NCI-H69 (cell line): ENCODE results near the gene NOP14.
A peak's percentile ranks its signal among the peaks of the same experiment; 100 is the strongest.
"Not testable (repeated sequence)": the region's sequence is repeated elsewhere in the genome, so short reads cannot be mapped to it uniquely, and the experiment has no call there.

Experiments used
- DNase-seq: peaks from one replicate; lab custom pipeline; 2025; lab: John Stamatoyannopoulos, UW

Gene NOP14

DNA sequence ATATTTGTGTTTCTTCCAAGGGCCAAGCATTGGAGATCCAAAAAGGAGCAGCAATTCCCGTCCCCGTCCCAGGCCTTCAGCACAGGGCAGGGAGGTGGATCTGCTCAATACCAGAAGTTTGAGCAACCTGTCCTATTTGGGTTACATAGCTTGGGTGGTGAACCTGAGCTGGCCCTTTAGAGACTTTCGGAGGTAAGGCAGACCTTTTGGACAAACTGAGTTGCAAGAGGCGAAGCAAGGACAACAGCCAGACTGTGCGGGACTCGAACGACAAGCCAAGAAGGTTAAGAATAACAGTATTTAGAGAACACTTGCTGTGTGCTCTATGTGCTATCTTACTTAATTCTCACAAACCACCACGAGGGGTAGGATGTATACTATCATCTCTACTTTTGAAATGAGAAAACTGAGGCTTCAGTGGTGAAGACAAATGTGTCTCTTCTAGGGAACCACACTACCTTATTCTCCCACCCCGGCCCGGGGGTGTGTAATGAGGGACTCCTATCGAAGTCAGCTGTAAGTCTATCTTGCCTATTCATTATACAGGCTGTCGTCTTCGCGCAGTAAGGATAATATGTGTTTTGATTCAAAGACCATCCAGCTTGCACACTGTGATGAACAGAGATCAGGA lies 1.3 kb downstream of the NOP14 start:
- DNase-seq: peak; percentile 24

DNA sequence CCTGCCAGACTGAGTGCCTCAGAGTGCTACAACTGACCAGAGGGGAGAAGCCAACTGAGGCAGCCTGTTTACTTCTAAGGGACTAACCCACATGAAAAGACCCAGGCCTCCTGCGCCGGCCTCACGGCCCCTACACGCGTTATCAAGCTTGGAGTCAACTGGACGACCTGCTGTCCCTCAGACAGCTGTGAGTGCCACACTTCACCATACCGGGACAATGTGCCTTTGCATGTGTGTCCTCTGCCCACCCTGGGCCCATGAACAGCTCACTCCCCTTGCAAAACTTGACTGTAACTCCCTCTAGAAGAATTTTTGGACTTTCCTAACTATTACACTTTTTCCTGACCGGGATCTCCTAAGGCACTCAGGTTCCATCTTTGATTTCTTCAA lies 1.8 kb downstream of the NOP14 start:
- peak; percentile 43 for DNase-seq

DNA sequence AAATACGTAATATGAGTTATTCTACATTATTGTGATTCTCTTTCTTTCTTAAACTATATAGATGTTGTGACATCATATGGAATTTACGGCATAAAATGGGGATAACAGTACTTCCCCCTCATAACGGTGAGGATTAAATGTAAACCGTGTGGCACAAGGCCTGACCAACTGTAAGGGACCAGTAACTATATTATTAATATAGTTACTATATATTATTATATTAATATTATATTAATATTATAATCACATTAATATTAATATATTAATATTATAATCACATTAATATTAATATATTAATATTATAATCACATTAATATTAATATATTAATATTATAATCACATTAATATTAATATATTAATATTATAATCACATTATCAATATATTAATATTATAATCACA lies 2.8 kb downstream of the NOP14 start:
- DNase-seq: not testable (repeated sequence)

DNA sequence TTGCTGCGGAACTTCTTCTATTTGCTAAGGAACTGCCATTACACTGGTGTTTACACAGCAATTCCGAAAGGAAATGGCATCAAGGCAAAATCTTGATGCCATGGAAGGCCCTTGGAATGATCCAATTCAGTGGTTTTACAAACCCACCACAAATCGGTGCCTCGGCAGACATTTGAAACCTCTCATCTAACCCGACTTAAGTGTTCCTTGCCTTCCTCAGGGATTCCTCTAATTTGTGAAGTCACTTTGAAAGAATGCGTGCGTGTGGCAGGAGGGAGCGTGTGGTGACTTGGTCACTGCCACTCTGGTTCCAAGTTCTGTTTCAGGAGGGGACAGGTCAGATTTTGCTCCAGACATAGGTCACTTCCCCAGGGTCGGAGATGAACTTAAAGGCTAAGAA lies 4.8 kb downstream of the NOP14 start:
- DNase-seq: no peak

DNA sequence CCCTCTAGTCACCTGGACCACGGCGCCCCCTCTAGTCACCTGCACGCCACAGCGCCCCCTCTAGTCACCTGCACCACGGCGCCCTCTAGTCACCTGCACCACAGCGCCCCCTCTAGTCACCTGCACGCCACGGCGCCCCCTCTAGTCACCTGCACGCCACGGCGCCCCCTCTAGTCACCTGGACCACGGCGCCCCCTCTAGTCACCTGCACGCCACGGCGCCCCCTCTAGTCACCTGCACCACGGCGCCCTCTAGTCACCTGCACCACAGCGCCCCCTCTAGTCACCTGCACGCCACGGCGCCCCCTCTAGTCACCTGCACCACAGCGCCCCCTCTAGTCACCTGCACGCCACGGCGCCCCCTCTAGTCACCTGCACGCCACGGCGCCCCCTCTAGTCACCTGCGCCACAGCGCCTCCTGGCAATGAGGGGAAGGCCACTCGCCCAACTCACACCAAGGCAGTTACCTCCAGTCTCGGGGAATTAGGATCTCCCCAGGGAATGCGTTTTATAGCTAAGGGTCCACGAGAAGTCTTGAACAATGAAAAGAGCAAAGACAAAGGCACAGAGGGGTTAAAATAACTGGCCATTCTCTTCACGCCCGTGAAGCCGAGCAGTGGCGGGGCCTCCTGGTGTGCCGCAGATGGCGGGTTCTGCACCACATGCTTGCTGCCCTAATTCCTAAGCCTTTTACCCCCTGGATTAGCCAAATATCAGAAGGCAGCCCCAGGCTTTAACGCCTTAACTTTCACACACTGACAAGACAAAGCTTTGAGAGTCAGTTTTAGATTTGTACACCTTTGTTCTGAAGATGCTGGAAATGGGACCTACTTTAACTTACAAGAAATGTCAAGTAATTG lies 7.8 kb downstream of the NOP14 start:
- peak; percentile 18 for DNase-seq

DNA sequence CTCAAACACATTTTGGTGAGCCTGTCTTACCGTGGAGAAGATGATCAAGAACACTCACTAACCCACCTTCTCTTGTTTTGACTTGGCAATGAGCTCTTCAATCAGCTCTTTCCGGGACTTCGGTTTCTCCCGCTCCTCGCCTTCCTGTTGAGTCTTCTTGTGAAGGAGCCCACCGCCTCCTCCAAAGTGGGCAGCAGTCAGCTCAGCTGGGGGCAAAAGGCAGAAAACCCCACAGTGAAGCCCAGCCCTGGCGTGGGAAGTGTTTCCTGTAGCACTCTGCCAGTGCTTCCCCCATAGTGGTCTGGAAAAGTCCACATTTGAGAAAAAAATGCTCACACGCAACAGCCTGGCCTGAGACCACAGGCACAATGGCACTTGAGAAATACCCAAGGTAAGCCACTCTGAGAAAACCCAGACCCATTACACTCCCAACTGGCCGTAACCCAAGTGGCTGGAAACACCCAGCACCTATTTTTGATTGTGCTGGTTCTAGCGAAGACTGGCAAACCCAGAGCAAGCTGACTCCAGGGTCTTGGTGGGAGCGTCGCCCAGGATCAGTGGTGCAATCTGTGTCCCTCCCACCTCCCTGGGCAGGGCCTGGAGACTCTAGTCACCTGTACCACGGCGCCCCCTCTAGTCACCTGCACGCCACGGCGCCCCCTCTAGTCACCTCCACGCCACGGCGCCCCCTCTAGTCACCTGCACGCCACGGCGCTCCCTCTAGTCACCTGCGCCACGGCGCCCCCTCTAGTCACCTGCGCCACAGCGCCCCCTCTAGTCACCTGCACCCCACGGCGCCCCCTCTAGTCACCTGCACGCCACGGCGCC lies 8.6 kb downstream of the NOP14 start:
- DNase-seq: peak; percentile 46

DNA sequence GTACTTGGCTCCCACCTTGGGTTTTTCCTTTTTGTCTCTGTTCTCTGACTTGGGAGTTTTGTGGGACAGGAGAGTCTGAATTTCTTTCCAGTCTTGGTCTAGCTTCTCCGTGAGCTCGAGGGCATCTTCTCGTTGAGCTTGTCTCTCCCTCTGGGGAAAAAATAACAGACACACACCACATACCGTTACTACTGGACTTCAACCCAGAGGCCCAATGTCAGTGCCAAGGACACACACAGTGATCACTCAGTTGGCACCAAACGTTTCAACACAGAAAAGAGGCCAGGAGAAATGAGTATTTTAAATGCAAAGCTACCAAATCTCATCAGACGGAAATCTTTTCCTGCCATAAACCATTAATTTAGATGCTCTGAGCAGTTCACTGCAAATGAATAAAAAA lies 9.7 kb downstream of the NOP14 start:
- no peak for DNase-seq

DNA sequence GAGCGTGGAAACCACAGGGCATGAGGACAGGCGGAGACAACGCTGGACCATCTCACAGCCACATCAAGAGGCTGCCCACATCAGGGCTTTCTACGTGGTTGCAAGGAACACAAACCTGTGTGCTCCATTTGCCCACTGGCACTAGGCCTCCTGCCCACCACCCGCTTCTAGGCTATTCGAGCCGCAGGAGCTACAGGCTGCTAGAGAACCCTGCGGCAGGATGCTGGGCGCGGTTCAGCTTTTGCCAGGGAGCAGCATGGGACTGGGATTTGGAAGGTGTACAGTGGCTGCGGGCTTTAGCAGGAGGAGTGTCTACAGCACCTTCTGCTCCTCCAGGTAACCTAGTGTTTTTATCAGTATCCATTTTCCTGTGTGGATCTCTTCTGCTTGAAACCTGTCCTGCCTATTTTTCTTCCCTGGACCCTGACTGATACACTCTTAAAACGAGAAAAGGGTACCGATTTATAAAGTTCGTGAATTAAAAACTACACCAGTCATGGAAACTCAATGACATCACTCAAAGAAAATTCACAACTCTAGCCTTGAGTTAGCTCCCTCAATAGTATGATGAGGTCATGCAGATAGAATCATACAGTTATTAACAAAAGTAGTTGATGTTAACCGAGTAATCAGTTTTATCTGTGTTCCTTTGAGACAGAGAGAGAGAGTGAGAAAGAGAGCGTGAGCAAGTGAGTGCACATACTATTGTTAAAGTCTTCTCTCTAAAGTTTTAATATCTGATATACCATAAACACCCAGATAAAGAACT lies 12.8 kb downstream of the NOP14 start:
- DNase-seq: no peak

DNA sequence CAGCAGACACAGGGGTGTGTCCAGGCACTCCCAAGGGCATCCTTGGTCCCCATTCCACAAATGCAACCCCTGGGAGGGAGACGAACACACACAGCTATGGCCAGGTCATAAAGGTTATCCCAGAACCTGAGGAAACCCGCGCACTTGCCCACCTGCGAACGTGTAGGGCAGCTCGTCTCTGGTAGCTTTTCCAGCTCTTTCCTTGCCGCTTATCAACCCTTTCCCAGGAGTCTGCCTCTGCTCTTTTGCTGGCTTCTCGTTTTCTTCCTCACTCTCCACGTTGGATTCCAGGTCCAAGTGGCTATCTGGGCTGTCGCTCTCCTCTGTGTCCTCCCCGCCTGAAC lies 13.5 kb downstream of the NOP14 start:
- DNase-seq: no peak

DNA sequence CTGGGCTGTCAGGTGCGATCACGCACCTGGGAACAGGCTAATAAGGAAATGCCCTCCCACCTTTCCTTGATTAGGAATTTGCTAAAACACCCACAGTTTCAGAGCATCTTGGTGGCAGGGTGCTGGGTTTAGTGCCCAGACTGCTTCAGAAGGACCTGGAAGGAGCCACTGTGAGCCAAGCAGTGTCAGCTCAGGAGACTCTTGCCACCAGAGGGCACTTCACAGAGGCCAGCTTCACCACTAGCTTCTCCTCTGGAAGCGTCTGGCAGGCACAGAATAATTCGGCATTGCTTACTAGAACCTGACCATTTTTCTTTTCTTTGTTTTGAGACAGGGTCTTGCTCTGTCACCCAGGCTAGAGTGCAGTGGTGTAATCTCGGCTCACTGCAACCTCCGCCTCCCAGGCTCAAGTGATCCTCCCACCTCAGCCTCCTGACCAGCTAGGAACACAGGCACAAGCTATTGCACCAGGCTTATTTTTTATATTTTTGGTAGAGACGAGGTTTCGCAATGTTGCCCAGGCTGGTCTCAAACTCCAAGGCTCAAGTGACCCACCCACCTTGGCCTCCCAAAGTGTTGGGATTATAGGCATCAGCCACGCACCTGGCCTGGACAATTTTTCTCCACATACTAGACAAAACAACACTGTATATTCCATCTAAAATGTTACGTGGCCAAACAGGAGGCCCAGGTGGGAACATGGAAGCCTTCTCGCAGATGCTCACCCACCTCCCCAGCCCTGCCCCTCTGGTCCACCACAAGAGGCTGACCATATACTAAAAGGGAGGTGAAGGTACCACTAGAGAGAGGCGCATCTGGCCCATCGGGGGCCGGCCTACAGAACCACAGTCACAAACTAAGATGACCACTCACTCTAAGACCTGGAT lies 14.1 kb downstream of the NOP14 start:
- DNase-seq: no peak

DNA sequence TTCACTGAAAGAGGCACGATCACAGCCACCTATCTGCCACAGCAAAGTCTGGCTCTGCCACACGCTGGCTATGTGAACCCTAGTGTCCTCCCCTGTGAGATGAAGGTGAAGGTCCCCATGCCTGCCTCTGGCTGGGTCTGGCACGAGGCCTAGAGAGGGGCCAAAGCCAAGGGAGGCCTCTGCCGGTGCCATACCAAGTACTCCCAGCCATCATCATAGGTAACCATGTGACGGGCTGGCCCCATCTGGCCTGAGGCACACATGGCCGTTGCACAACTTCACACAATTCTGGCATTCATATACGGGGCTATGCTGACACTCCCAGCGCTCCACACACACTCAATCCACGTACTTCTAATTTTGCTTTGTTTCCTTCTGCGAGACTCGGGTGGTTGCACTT lies 15.3 kb downstream of the NOP14 start:
- no peak for DNase-seq

DNA sequence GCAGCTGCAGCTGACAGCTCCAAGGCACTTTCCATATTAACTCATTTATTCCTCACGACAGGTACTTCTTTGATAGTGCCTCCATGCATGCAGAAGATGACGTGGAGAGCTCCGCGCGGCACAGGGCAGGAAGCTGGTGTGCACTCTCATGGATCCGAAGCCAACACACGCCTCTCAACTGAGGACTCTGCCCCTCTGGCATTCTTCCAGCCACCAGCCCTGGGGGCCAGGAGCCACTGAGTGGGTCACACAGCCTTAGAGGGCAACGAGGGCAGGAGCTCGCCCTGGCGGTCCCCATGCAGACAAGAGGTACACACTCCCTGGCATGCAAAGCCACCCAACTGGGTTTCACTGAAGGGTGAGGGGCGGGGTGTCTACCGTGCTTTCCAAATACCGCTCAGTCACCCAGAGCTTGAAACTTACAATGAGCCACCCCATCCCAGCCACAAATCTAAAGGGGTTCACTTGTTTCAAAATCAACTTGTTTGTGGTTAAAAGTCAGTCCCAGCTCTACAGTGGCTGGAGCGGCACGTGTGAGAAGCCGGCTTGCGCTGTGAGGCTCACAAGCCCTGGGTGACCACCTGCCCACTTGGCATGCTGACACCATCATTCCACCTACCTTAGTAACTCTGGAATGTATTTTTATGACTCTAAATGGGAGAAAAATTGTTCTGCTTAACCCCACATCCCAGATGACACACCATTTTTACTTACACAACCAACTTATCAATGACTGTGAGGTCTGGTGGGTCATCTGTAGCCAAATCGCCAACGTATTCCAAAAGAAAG lies 16.2 kb downstream of the NOP14 start:
- no peak for DNase-seq

DNA sequence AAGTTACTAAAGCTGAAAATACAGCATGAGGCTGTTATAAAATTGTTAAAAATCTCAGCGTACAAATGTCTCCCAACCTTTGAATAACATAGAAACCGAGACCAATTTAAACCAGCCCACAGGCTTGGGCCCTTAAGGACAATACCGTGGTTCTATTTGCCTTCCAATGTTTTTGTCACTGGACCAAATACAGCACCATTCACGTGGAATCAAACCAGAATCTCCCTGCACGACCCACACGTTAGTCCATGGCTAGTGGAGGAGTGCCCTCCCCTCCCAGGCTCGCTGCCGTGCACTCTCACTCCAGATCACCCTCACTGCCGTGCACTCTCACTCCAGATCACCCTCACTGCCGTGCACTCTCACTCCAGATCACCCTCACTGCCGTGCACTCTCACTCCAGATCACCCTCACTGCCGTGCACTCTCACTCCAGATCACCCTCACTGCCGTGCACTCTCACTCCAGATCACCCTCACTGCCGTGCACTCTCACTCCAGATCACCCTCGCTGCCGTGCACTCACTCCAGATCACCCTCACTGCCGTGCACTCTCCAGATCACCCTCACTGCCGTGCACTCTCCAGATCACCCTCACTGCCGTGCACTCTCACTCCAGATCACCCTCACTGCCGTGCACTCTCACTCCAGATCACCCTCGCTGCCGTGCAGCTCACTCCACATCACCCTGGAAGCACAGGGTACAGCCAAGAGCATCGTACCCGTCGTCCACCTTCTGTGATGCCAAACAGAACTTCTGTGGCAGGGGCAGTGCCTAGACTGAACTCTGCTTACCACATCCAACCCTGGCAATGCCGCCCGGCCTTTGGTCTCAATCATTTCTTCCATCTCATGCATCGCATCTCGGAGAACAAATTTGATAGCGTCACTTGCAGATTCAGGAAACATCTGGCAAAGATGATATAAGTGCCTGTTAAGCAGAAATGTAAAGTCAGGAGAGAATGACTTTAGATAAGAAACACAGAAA lies 17.3 kb downstream of the NOP14 start:
- not testable (repeated sequence) for DNase-seq

DNA sequence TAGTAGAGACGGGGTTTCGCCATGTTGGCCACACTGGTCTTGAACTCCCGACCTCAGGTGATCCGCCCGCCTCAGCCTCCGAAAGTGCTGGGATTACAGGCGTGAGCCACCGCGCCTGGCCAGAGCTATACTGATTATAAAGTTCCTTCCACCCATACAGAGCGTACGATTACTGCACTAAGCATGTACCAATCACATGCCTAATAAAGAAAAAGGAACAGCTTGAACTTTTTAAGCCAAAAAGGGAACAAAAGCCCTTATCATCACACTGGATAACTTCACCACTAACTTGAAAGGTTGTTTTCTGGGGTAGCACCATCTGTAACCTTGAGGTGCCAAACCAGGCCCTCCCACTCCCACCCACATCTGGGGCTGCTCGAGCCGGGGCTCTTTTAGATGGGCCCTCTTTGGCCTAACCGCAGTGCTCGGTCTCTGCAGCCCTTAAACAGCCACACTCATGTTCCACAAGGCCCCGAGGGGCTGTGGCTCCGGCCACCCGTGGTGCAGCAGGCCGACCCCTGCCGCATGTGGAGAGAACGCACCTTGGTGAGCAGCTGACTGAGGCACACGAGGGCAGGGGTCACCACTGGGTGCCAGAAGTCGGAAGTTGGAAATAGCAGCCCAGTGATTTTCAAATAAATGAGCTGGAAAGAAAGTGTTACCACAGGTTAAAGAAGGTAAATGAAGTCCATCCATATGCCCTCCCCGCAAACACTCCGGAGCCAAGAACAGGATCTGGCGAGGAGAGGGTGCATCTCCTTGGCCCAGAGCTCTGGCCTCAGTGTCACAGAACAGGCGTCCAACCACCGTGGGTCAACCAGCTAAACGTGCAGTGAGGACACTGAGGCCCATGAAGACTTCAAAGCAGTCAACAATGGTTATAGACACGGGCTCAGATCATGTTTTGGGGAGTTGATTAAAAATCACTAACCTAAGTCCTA lies 18.4 kb downstream of the NOP14 start:
- no peak for DNase-seq

DNA sequence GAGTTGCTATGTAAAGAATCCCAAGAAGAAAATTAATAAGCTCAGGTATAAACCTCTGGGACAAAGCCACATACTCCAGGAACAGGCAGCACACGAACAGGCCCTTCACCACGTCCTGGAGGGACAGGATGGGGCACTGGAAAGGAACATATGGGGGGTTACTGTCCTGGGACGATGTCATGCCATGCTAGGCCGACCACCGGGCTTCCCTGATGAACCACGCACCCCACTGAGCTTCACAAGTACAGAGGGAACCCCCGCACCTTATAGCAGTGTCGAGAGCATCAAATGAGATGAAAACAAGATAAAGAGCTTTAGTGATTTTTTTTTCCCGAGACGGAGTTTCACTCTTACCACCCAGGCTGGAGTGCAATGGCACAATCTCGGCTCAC lies 19.1 kb downstream of the NOP14 start:
- DNase-seq: no peak

DNA sequence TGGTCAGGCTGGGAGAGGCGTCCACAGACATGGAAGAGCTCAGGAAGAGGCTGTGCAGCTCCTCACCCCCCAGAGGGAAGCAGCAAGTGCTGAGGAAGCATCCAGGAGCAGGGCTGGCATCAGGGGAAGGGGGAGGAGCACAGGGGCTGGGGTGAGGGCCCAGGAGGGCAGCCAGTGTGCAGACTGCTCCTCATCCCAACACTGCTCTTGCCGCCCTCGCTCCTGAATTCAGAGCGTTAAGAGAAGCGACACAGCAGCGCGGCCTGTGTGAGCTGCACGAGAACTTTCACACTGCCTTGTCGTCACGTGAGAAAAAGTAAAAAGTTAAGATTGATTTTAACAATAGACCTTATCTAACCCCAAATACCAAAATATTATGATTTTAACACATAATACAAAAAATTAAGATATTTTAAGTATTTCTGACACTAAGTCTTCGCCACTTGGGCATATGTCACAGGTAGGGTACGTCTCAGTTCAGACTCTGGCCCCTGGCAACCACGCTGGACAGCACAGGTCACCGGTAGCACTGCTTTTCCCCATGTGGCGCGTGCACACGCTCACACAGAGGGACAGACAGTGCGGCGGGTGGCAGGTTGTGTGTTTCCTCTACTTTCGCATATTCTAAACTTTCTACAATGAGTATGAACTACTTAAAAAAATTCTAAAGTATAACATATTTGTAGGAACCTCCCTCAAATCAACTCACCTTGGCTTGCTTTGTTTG lies 19.7 kb downstream of the NOP14 start:
- no peak for DNase-seq
